Left lung (tissue), 10 donors: ENCODE data around the gene NCAPG2. TPM values are rescaled to one million over a fixed set of nuclear protein-coding genes. Genes with fewer than 3 reads are reported as not detected.
A peak's percentile ranks its signal among the peaks of the same experiment; 100 is the strongest.

ENCODE experiments used
- ATAC-seq: fragments of 200-7000 bp; cut with Tn5 transposase; one replicate; pipeline ENCODE4 v1.9.1; 2020; ENCODE audit warnings: moderate library complexity
- DNase-seq, 4 donors: peaks; one replicate each; pipeline ENCODE4 v3.0.0-alpha.2; 2013 to 2020
- H3K27ac ChIP-seq, 2 donors: fragments of 200-600 bp; sonication (generic) in 1 of 2; one replicate each; pipeline versions ENCODE4 v1.5.0 to v1.8.0; 2020 to 2021
- H3K27me3 ChIP-seq, 2 donors: fragments of 200-600 bp; sonication (generic) in 1 of 2; one replicate each; pipeline versions ENCODE4 v1.5.0 to v1.8.0; 2020 to 2021
- H3K36me3 ChIP-seq, 2 donors: fragments of 200-600 bp; sonication (generic) in 1 of 2; one replicate each; pipeline versions ENCODE4 v1.5.0 to v1.8.0; 2020 to 2021
- H3K4me1 ChIP-seq, 2 donors: fragments of 200-600 bp; one replicate each; pipeline ENCODE4 v1.8.0; 2021
- H3K4me3 ChIP-seq, 2 donors: fragments of 200-600 bp; sonication (generic) in 1 of 2; one replicate each; pipeline versions ENCODE4 v1.5.0 to v1.8.0; 2020 to 2021; ENCODE audit warnings: mild to moderate bottlenecking in 1 of 2
- H3K9me3 ChIP-seq, 2 donors: fragments of 200-600 bp; sonication (generic) in 1 of 2; one replicate each; pipeline versions ENCODE4 v1.5.0 to v1.8.0; 2020 to 2021
- CTCF ChIP-seq, 2 donors: fragments of 200-600 bp; sonication (generic) in 1 of 2; IDR thresholded peaks; one replicate each; pipeline versions ENCODE4 v1.5.0 to v1.8.0; 2021; ENCODE audit warnings: antibody characterized with exemption in 2 of 2
- intact Hi-C, 2 donors: fragments of 100-400 bp; cut with DNase I; formaldehyde crosslinking; loops; one replicate each; pipeline versions ENCODE4 v1.11.2 to v1.14.2; 2022
- polyA plus RNA-seq, 6 donors: library from polyadenylated mRNA; unstranded; fragments of 120-200 nt; gene quantifications; one replicate each; pipeline ENCODE4 v1.2.1, GENCODE V29; 2013; ENCODE audit not compliant: insufficient read length in 6 of 6
- total RNA-seq, 2 donors: library from RNA; stranded (reverse); fragmentation: NEBNext Ultra II Directional; extraction: Animal tissue kit (Norgen Biotek cat#: 25700); gene quantifications; one replicate each; pipeline ENCODE4 v1.2.1, GENCODE V29; 2021
- donor health status: DM: no; HTN: yes; CAD: no.
- donor health status: DM: no; HTN: no; CAD: no.

NCAPG2 gene
- total and polyA plus RNA-seq, 8 donors, result 13.5 to 42.7 (median 24.6) TPM

DNA sequence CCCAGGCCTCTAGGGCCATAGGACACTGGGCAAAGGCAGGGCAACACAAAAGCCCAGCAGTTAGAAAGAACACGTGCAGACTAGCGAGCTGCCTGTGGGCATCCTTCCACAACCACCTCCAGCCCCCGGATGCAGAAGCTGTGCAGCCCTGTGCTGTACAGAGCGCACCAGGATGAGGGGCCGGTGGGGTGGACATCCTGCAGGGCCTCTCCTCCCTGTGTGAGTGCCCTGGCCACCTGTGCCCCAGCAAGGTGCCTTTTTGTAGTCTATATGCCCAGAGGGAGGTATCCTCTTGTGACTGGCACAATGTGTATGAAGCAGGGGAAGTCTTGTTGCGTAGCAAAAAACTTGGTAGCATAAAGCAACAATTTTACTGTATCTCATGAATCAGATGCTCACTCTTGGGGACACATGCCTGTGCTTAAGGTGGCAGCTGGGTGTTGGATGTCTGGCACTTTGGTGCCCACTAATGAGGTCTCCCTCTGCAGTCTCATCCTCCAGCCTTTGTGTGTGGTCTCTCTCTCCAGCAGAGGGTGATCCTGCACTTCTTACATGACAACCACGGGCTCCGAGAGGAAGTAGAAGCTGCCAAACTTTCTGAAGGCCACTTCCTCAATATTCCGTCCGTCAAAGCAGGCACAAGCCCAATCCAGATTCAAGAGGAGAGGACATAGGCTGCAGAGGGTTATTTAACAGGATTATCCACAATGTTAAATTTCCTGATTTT is 8.7 kb downstream of the NCAPG2 start:
- no peaks in the 10 kb centered on the region for H3K27me3 ChIP-seq
- intact Hi-C loops, result loop anchor here in 1 of 2 donors (5.0 kb wide), 1 partner anchor 281 kb away; no protein-coding TSS in a partner anchor
- peak overlapping the region in 1 of 2 donors; percentile 1 for H3K27ac ChIP-seq
- H3K4me1 ChIP-seq, result peaks cover 5 to 9% of the 10 kb centered on the region in 2 donors
- H3K9me3 ChIP-seq, result no peaks in the 10 kb centered on the region
- peaks cover 0 to 9% of the 10 kb centered on the region in 2 donors for H3K36me3 ChIP-seq
- peak in 3 of 4 donors; percentile 51 to 85 (median 62) for DNase-seq
- no peak overlapping the region for H3K4me3 ChIP-seq
- peak; percentile 99 for ATAC-seq
- peak; percentile 51 to 67 for TF ChIP-seq CTCF (IDR thresholded peaks at IDR 0.05)

DNA sequence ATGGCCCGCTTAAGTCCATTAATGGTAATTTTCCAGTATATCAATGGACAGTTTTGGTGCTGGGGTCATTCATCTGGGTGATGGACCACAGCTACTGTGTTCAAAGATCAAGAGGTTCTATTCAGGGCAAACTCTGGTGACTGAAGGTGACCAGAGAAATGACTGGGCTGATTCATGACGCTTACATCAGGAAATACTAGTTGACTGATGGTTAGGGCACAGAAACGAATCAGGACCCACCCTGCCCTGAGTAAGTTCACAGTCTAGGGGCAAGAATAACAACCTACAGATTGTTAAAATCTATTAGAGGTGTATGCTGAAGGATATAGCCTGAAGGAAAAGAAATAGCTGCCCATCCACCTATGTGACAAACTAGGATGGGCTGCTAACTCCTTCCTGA is 9.5 kb downstream of the NCAPG2 start:
- Histone ChIP-seq H3K36me3 (peaks cover 0 to 9% of the 10 kb centered on the region in 2 donors), H3K27ac (no peak overlapping the region), H3K4me1 (peaks cover 5 to 9% of the 10 kb centered on the region in 2 donors), H3K4me3 (no peak overlapping the region), H3K27me3 (no peaks in the 10 kb centered on the region), H3K9me3 (no peaks in the 10 kb centered on the region)
- no peak for ATAC-seq
- TF ChIP-seq CTCF (IDR thresholded peaks at IDR 0.05), result no peak
- intact Hi-C loops, result loop anchor here in 1 of 2 donors (5.0 kb wide), 1 partner anchor 282 kb away; no protein-coding TSS in a partner anchor
- DNase-seq, result no peak

DNA sequence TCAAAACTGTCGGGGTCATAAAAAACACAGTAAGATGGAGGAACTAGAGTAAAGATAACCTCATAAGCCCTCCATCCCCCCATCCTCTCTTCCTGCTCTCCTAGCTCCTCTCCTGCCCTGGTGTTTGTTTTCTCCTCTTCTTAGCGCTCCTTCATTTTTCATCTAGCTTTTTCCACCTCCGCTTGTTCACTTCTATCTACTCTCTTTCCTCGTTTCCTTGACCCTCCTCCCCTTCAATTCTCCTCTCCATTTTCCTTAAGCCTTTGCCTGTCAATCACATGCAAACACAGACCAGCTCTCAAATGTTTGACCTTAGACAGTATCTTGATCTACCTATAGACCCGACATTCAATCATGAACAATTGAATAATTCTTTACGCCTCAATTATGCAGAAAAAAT is 10.0 kb downstream of the NCAPG2 start:
- Histone ChIP-seq H3K27me3 (no peaks in the 10 kb centered on the region), H3K36me3 (peaks cover 0 to 9% of the 10 kb centered on the region in 2 donors), H3K9me3 (no peaks in the 10 kb centered on the region), H3K4me3 (no peak overlapping the region), H3K4me1 (peaks cover 5 to 9% of the 10 kb centered on the region in 2 donors), H3K27ac (no peak overlapping the region)
- intact Hi-C loops, result loop anchor here in 1 of 2 donors (5.0 kb wide), 1 partner anchor 283 kb away; no protein-coding TSS in a partner anchor
- ATAC-seq (no peak), DNase-seq (no peak)
- no peak for TF ChIP-seq CTCF (IDR thresholded peaks at IDR 0.05)

DNA sequence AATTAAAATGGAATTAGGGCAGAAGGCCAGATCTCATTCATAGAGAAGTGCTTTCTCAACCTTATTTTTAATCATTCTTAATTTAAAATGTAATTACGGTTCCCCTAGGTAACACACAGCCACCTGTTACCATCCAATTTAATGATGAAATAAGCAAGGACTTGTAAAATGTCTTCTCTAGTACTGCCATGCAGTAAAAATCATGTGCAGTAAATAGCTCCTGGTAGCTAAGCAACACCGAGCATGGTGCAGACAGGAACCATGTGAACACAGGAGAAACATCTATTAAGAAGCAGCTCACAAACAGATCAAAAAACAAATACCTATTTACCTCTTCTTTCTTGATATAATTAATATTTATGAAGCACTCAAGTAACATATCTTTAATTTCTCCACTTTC is 15.1 kb downstream of the NCAPG2 start:
- no peak for DNase-seq
- H3K4me1 ChIP-seq, result no peaks in the 10 kb centered on the region
- no peak overlapping the region for H3K4me3 ChIP-seq
- H3K27ac ChIP-seq, result no peak overlapping the region
- intact Hi-C loops, result no loop called here
- ATAC-seq, result no peak
- TF ChIP-seq CTCF (IDR thresholded peaks at IDR 0.05), result no peak
- peaks cover 0 to 50% of the 10 kb centered on the region in 2 donors for H3K36me3 ChIP-seq
- H3K27me3 ChIP-seq, result no peaks in the 10 kb centered on the region
- H3K9me3 ChIP-seq, result no peaks in the 10 kb centered on the region

GRCh38 chr7:158687406-158687805 is 17.2 kb downstream of the NCAPG2 start:
- no peak overlapping the region for H3K4me3 ChIP-seq
- ATAC-seq, result no peak
- DNase-seq, result no peak
- H3K36me3 ChIP-seq, result peaks cover 0 to 66% of the 10 kb centered on the region in 2 donors
- intact Hi-C loops, result no loop called here
- no peaks in the 10 kb centered on the region for H3K27me3 ChIP-seq
- H3K27ac ChIP-seq, result no peak overlapping the region
- TF ChIP-seq CTCF (IDR thresholded peaks at IDR 0.05), result no peak
- no peaks in the 10 kb centered on the region for H3K9me3 ChIP-seq
- no peaks in the 10 kb centered on the region for H3K4me1 ChIP-seq
